H9 (cell line): ENCODE measurements around the gene DCP1A. TPM values are rescaled to one million over a fixed set of nuclear protein-coding genes. Genes with fewer than 3 reads are reported as not detected.
A peak's percentile ranks its signal among the peaks of the same experiment; 100 is the strongest.

Source experiments
- DNase-seq: peaks from one replicate; pipeline ENCODE4 v3.0.0-alpha.2; 2017
- H2AFZ ChIP-seq: one replicate; pipeline ENCODE4 v1.6.1; 2013; ENCODE audit warnings: mild to moderate bottlenecking, low read length, control low read depth, moderate library complexity
- H2AK5ac ChIP-seq: 2 replicates; pipeline ENCODE4 v1.6.1; 2013; ENCODE audit warnings: low read length, control low read depth, mixed read lengths; ENCODE audit not compliant: insufficient read length
- H2BK120ac ChIP-seq: one replicate; pipeline ENCODE4 v1.6.1; 2013; ENCODE audit warnings: low read depth, mild to moderate bottlenecking, low read length, control low read depth, inconsistent platforms; ENCODE audit not compliant: poor library complexity, severe bottlenecking
- H2BK12ac ChIP-seq: 2 replicates; pipeline ENCODE4 v1.6.1; 2013; ENCODE audit warnings: low read length, control low read depth, mixed read lengths, low read depth; ENCODE audit not compliant: insufficient read length
- H2BK15ac ChIP-seq: 2 replicates; pipeline ENCODE4 v1.6.1; 2013; ENCODE audit warnings: low read depth, low read length, control low read depth
- H2BK20ac ChIP-seq: one replicate; pipeline ENCODE4 v1.6.1; 2013; ENCODE audit warnings: low read depth, mild to moderate bottlenecking, low read length, control low read depth, inconsistent platforms; ENCODE audit not compliant: poor library complexity, severe bottlenecking
- H2BK5ac ChIP-seq: 2 replicates; pipeline ENCODE4 v1.6.1; 2013; ENCODE audit warnings: low read length, control low read depth, mixed read lengths; ENCODE audit not compliant: insufficient read length
- H3K14ac ChIP-seq: 2 replicates; pipeline ENCODE4 v1.6.1; 2013; ENCODE audit warnings: low read length, control low read depth; ENCODE audit not compliant: insufficient read depth
- H3K18ac ChIP-seq: 2 replicates; pipeline ENCODE4 v1.6.1; 2013; ENCODE audit warnings: low read depth, mild to moderate bottlenecking, mixed read lengths, low read length, control low read depth; ENCODE audit not compliant: insufficient read length
- H3K23ac ChIP-seq: 2 replicates; pipeline ENCODE4 v1.6.1; 2013; ENCODE audit warnings: low read length, control low read depth, mixed read lengths, low read depth; ENCODE audit not compliant: insufficient read length
- H3K23me2 ChIP-seq: 2 replicates; pipeline ENCODE4 v1.6.1; 2013; ENCODE audit warnings: low read depth, mild to moderate bottlenecking, mixed read lengths, low read length, control low read depth; ENCODE audit not compliant: insufficient read length, poor library complexity, severe bottlenecking
- H3K27ac ChIP-seq: 2 replicates; pipeline ENCODE4 v1.5.1; 2013; ENCODE audit warnings: low read length, control low read depth, mixed read lengths, low read depth; ENCODE audit not compliant: insufficient read length
- H3K27me3 ChIP-seq: 2 replicates; pipeline ENCODE4 v1.6.1; 2013; ENCODE audit warnings: low read length, control low read depth, inconsistent platforms; ENCODE audit not compliant: insufficient read depth
- H3K4ac ChIP-seq: 2 replicates; pipeline ENCODE4 v1.6.1; 2013; ENCODE audit warnings: low read depth, mild to moderate bottlenecking, control low read depth, inconsistent platforms, low read length, moderate library complexity
- H3K4me1 ChIP-seq: 2 replicates; pipeline ENCODE4 v1.6.1; 2013; ENCODE audit warnings: low read length, control low read depth, inconsistent platforms; ENCODE audit not compliant: insufficient read depth
- H3K4me2 ChIP-seq: 2 replicates; pipeline ENCODE4 v1.6.1; 2013; ENCODE audit warnings: low read length, control low read depth, mixed read lengths; ENCODE audit not compliant: insufficient read length, insufficient read depth
- H3K56ac ChIP-seq: 2 replicates; pipeline ENCODE4 v1.6.1; 2013; ENCODE audit warnings: low read depth, mild to moderate bottlenecking, mixed read lengths, low read length, control low read depth; ENCODE audit not compliant: insufficient read length
- H3K79me1 ChIP-seq: 2 replicates; pipeline ENCODE4 v1.6.1; 2013; ENCODE audit warnings: low read depth, mild to moderate bottlenecking, moderate library complexity, low read length, control low read depth, inconsistent platforms; ENCODE audit not compliant: insufficient read depth, poor library complexity, severe bottlenecking
- H3K79me2 ChIP-seq: 2 replicates; pipeline ENCODE4 v1.6.1; 2013; ENCODE audit warnings: low read length, control low read depth, inconsistent platforms; ENCODE audit not compliant: insufficient read depth
- H3K9ac ChIP-seq: 2 replicates; pipeline ENCODE4 v1.6.1; 2013; ENCODE audit warnings: low read length, control low read depth, mixed read lengths; ENCODE audit not compliant: insufficient read length; ENCODE audit errors: extremely low read depth
- H3K9me3 ChIP-seq: one replicate; pipeline ENCODE4 v1.6.1; 2013; ENCODE audit warnings: low read depth, low read length, inconsistent platforms; ENCODE audit not compliant: control insufficient read depth
- H3T11ph ChIP-seq: one replicate; pipeline ENCODE4 v1.6.1; 2013; ENCODE audit warnings: mild to moderate bottlenecking, low read length, control low read depth, inconsistent platforms
- H4K20me1 ChIP-seq: one replicate; pipeline ENCODE4 v1.6.1; 2013; ENCODE audit not compliant: control insufficient read depth, insufficient read length, insufficient read depth
- H4K5ac ChIP-seq: 2 replicates; pipeline ENCODE4 v1.6.1; 2013; ENCODE audit warnings: low read depth, mild to moderate bottlenecking, mixed read lengths, low read length, control low read depth; ENCODE audit not compliant: insufficient read length
- H4K8ac ChIP-seq: replicated peaks from 2 replicates; pipeline ENCODE4 v1.6.1; 2013; ENCODE audit warnings: low read length, control low read depth, mixed read lengths, low read depth; ENCODE audit not compliant: insufficient read length
- H4K91ac ChIP-seq: 2 replicates; pipeline ENCODE4 v1.6.1; 2013; ENCODE audit warnings: low read depth, mild to moderate bottlenecking, moderate library complexity, mixed read lengths, low read length, control low read depth; ENCODE audit not compliant: insufficient read length
- H3K27ac Mint-ChIP-seq, 3 experiments: 2 replicates in 2 of 3; 3 replicates in 1 of 3; pipeline ENCODE4 v1.8.0; 2020 to 2021; ENCODE audit warnings: mixed read lengths in 3 of 3, mild to moderate bottlenecking in 1 of 3, moderate library complexity in 1 of 3
- H3K27me3 Mint-ChIP-seq: 2 replicates; pipeline ENCODE4 v1.8.0; 2021; ENCODE audit warnings: low read depth, mild to moderate bottlenecking, moderate library complexity, mixed read lengths
- H3K36me3 Mint-ChIP-seq, 3 experiments: 2 replicates in 2 of 3; 3 replicates in 1 of 3; pipeline ENCODE4 v1.8.0; 2020 to 2021; ENCODE audit warnings: low read depth in 3 of 3, mixed read lengths in 3 of 3; ENCODE audit not compliant: insufficient read depth in 1 of 3
- H3K4me1 Mint-ChIP-seq, 2 experiments: 2 replicates each; pipeline ENCODE4 v1.8.0; 2020; ENCODE audit warnings: mixed read lengths in 2 of 2
- H3K4me3 Mint-ChIP-seq, 2 experiments: 2 replicates in 1 of 2; 3 replicates in 1 of 2; pipeline ENCODE4 v1.8.0; 2020 to 2021; ENCODE audit warnings: mild to moderate bottlenecking in 2 of 2, mixed read lengths in 2 of 2, moderate library complexity in 1 of 2
- H3K9me3 Mint-ChIP-seq, 2 experiments: 2 replicates in 1 of 2; 3 replicates in 1 of 2; pipeline ENCODE4 v1.8.0; 2020; ENCODE audit warnings: mild to moderate bottlenecking in 2 of 2, mixed read lengths in 2 of 2, moderate library complexity in 1 of 2
- WGBS: extraction: QIAGEN DNeasy Blood & Tissue Kit; methylation state at CpG from one replicate; pipeline ENCODE4 v1.1.7; 2013; ENCODE audit warnings: missing lambda C conversion rate, low lambda C conversion rate, mixed read lengths; ENCODE audit not compliant: insufficient read length; ENCODE audit errors: extremely low coverage; 5-methylcytosine and 5-hydroxymethylcytosine counted together
- total RNA-seq: library from RNA; stranded (reverse); gene quantifications from 2 replicates; pipeline ENCODE4 v1.2.1, GENCODE V29; 2021
- TF ChIP-seq, protein P1 (sequence below): fragments of 200-600 bp; sonication (generic); conservative IDR thresholded peaks from 3 replicates; pipeline ENCODE4 v1.8.0; 2021; ENCODE audit warnings: antibody characterized with exemption, mild to moderate bottlenecking

Gene DCP1A
- total RNA-seq, 1 experiment from 2014 or later: 17.8 TPM

DNA sequence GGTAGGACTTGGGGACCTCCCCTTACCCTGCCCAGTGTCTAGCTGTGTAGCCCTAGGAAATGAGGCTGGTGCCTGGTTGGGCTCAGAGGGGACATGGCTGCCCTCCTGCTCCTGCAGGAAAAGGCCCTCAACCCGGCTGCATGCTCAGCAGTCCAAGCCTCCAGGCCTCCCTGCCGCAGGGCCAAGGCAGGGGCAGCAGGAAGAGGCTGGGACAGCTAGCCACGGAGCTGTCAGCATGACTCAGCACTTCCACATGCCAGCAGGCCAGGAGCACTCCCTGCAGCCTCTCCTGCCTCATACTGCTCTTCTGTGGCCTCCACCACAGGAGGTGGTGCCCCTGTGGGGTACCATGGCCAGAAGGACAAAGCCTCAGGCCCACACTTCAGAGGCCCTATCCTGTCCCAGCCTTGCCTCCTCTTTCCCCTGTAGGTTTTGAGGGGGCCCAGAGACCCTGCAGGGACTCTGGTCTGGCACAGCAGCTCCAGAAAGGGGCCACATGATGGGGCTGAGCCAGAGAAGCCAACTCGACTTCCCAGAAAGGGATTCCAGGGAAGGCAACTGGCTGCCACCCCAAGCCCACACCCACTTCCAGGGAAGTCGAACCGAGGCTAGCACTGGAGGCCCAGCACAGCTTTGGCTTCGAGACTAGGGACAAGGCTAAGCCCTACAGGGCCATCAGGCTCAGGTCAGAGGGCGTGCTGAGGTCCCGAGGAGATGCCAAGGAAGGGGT is 111.1 kb downstream of the DCP1A start:
- H3K18ac ChIP-seq: no peak overlapping the region
- no peaks in the 10 kb centered on the region for H3K9me3 Mint-ChIP-seq
- TF ChIP-seq, protein P1, sequence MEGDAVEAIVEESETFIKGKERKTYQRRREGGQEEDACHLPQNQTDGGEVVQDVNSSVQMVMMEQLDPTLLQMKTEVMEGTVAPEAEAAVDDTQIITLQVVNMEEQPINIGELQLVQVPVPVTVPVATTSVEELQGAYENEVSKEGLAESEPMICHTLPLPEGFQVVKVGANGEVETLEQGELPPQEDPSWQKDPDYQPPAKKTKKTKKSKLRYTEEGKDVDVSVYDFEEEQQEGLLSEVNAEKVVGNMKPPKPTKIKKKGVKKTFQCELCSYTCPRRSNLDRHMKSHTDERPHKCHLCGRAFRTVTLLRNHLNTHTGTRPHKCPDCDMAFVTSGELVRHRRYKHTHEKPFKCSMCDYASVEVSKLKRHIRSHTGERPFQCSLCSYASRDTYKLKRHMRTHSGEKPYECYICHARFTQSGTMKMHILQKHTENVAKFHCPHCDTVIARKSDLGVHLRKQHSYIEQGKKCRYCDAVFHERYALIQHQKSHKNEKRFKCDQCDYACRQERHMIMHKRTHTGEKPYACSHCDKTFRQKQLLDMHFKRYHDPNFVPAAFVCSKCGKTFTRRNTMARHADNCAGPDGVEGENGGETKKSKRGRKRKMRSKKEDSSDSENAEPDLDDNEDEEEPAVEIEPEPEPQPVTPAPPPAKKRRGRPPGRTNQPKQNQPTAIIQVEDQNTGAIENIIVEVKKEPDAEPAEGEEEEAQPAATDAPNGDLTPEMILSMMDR: no peak
- no peaks in the 10 kb centered on the region for H4K20me1 ChIP-seq
- no peak overlapping the region for H2AFZ ChIP-seq
- no peak overlapping the region for H4K5ac ChIP-seq
- H3K4me2 ChIP-seq: no peak overlapping the region
- H2AK5ac ChIP-seq: no peak overlapping the region
- peaks cover 70 to 93% (median 90%) of the 10 kb centered on the region in 3 experiments for H3K36me3 Mint-ChIP-seq
- no peak overlapping the region for H2BK5ac ChIP-seq
- H2BK12ac ChIP-seq: no peak overlapping the region
- H3K56ac ChIP-seq: no peak overlapping the region
- H4K8ac ChIP-seq: no peak overlapping the region
- H3K14ac ChIP-seq: no peak overlapping the region; the same call in 1 of the 2 replicates
- no peak overlapping the region for H3K27ac ChIP-seq
- no peaks in the 10 kb centered on the region for H3K9me3 ChIP-seq
- H2BK15ac ChIP-seq: no peak overlapping the region
- H4K91ac ChIP-seq: no peak overlapping the region
- H3K23me2 ChIP-seq: no peaks in the 10 kb centered on the region
- no peak overlapping the region for H3T11ph ChIP-seq
- no peak overlapping the region for H2BK20ac ChIP-seq
- peaks cover 12% of the 10 kb centered on the region for H3K79me1 ChIP-seq
- H3K4me3 Mint-ChIP-seq: no peak overlapping the region
- no peaks in the 10 kb centered on the region; the same call in 1 of the 2 replicates for H3K79me2 ChIP-seq
- H3K4me1 Mint-ChIP-seq: peaks cover 4 to 9% of the 10 kb centered on the region in 2 experiments; a peak in 3 of 4 replicates
- WGBS: no CpG with 5 or more reads among the region's 9 CpGs
- H3K27ac Mint-ChIP-seq: peak overlapping the region; percentile 88 to 95 (median 94); a peak in 5 of 7 replicates
- H3K27me3 Mint-ChIP-seq: no peaks in the 10 kb centered on the region
- H3K27me3 ChIP-seq: no peaks in the 10 kb centered on the region
- no peak overlapping the region for H3K4ac ChIP-seq
- no peak overlapping the region for H3K23ac ChIP-seq
- H3K9ac ChIP-seq: no peak overlapping the region
- DNase-seq: peak; percentile 66
- H2BK120ac ChIP-seq: no peak overlapping the region
- no peaks in the 10 kb centered on the region for H3K4me1 ChIP-seq
